Keratinocyte (primary cell): ENCODE measurements around the gene MIEN1. TPM values are rescaled to one million over a fixed set of nuclear protein-coding genes. Genes with fewer than 3 reads are reported as not detected.
A peak's percentile ranks its signal among the peaks of the same experiment; 100 is the strongest.

Source experiments
- DNase-seq: peaks from one replicate; pipeline ENCODE4 v3.0.0-alpha.2; 2011; ENCODE audit warnings: low read depth, missing footprints, low spot score
- FAIRE-seq: peaks from 2 replicates; lab custom pipeline; 2011; peaks lifted over from hg19 to GRCh38; lab: Jason Lieb, UNC
- H2AFZ ChIP-seq: 2 replicates; pipeline ENCODE4 v1.6.0; 2012; ENCODE audit warnings: low read length, control low read depth, inconsistent platforms; ENCODE audit not compliant: control insufficient read depth
- H3K27ac ChIP-seq: 2 replicates; pipeline ENCODE4 v1.5.1; 2011; ENCODE audit warnings: low read length; ENCODE audit not compliant: control insufficient read depth, insufficient read depth
- H3K27me3 ChIP-seq: 3 replicates; pipeline ENCODE4 v1.6.0; 2011; ENCODE audit warnings: low read length; ENCODE audit not compliant: control insufficient read depth, insufficient read depth; ENCODE audit errors: extremely low read depth
- H3K36me3 ChIP-seq, 2 experiments: 2 replicates in 1 of 2; 3 replicates in 1 of 2; pipeline ENCODE4 v1.5.1; 2011; ENCODE audit warnings: low read length in 2 of 2, mild to moderate bottlenecking in 1 of 2; ENCODE audit not compliant: control insufficient read depth in 2 of 2, insufficient read depth in 2 of 2; ENCODE audit errors: extremely low read depth in 1 of 2
- H3K4me1 ChIP-seq: 3 replicates; pipeline ENCODE4 v1.5.1; 2011; ENCODE audit warnings: low read length; ENCODE audit not compliant: control insufficient read depth, insufficient read depth; ENCODE audit errors: extremely low read depth
- H3K4me2 ChIP-seq: 3 replicates; pipeline ENCODE4 v1.6.0; 2011; ENCODE audit warnings: low read depth, low read length; ENCODE audit not compliant: control insufficient read depth, insufficient read depth; ENCODE audit errors: extremely low read depth
- H3K4me3 ChIP-seq, 3 experiments: fragments of 200-600 bp in 1 of 3; sonication (generic) in 1 of 3; 2 replicates in 2 of 3; 3 replicates in 1 of 3; pipeline ENCODE4 v1.5.1; 2011 to 2016; ENCODE audit warnings: low read length in 3 of 3, mild to moderate bottlenecking in 3 of 3, control low read depth in 2 of 3, inconsistent platforms in 1 of 3, low read depth in 1 of 3, mixed read lengths in 1 of 3, mixed run types in 1 of 3, moderate library complexity in 1 of 3; ENCODE audit not compliant: control insufficient read depth in 2 of 3, insufficient read depth in 2 of 3; ENCODE audit errors: extremely low read depth in 1 of 3
- H3K79me2 ChIP-seq: 2 replicates; pipeline ENCODE4 v1.6.0; 2012; ENCODE audit warnings: low read length; ENCODE audit not compliant: control insufficient read depth, insufficient read depth
- H3K9ac ChIP-seq: 3 replicates; pipeline ENCODE4 v1.6.0; 2011; ENCODE audit warnings: low read length; ENCODE audit not compliant: control insufficient read depth, insufficient read depth; ENCODE audit errors: extremely low read depth
- H3K9me1 ChIP-seq: 3 replicates; pipeline ENCODE4 v1.6.0; 2011; ENCODE audit warnings: low read length; ENCODE audit not compliant: control insufficient read depth, insufficient read depth; ENCODE audit errors: extremely low read depth
- H3K9me3 ChIP-seq: 2 replicates; pipeline ENCODE4 v1.5.1; 2012; ENCODE audit warnings: low read depth, low read length; ENCODE audit not compliant: control insufficient read depth
- H4K20me1 ChIP-seq: 3 replicates; pipeline ENCODE4 v1.6.0; 2011; ENCODE audit warnings: low read length; ENCODE audit not compliant: control insufficient read depth, insufficient read depth; ENCODE audit errors: extremely low read depth
- CTCF ChIP-seq, 3 experiments: IDR thresholded peaks in 1 of 3; conservative IDR thresholded peaks in 1 of 3; optimal IDR thresholded peaks in 1 of 3; 2 replicates in 2 of 3; 3 replicates in 1 of 3; pipeline versions ENCODE3 to v1.5.1; 2011; ENCODE audit warnings: low read length in 3 of 3, mild to moderate bottlenecking in 3 of 3, moderate library complexity in 2 of 3, control low read depth in 1 of 3, inconsistent platforms in 1 of 3; ENCODE audit not compliant: insufficient read depth in 2 of 3; ENCODE audit errors: extremely low read depth in 1 of 3
- EZH2 ChIP-seq: IDR thresholded peaks from one replicate; pipeline ENCODE4 v1.6.1; 2012; ENCODE audit warnings: inconsistent platforms, mild to moderate bottlenecking, low read length, moderate library complexity
- dilution Hi-C: fragments of 300-500 bp; cut with MboI; formaldehyde crosslinking; loops from one replicate; pipeline ENCODE4 v1.7.0; 2020; ENCODE audit warnings: low sequenced_read_pairs; ENCODE audit not compliant: extremely low pct_ligation_motif_present
- polyA plus RNA-seq, 5 experiments: library from polyadenylated mRNA; depleted of rRNA in 3 of 5; stranded (reverse) in 3 of 5; stranded (forward) in 1 of 5; unstranded in 1 of 5; fragments of >200 nt; gene quantifications; 1 replicate in 1 of 5; 2 replicates in 3 of 5; 3 replicates in 1 of 5; pipeline versions ENCODE4 v1.2.1 to v1.2.3, GENCODE V29; 2011 to 2012; ENCODE audit warnings: missing spikeins in 2 of 5, low read depth in 1 of 5, low replicate concordance in 1 of 5

The MIEN1 gene
- polyA plus RNA-seq, 1 donor (not counting 4 experiments of a cell fraction or from before 2014, with no cell fraction given): 38.4 TPM

GRCh38 chr17:39729280-39729851 is 966 bp downstream of the MIEN1 start:
- no peak overlapping the region for H2AFZ ChIP-seq
- no peak for FAIRE-seq
- TF ChIP-seq EZH2 (no peak), CTCF (optimal IDR thresholded peaks at IDR 0.05 in 1 of 3, IDR thresholded peaks at IDR 0.05 in 1 of 3, conservative IDR thresholded peaks at IDR 0.05 in 1 of 3; ENCODE audit: extremely low read depth in 1 of 3, insufficient read depth in 2 of 3, low read length in 3 of 3) (no peak)
- peaks cover 4% of the 10 kb centered on the region for H3K79me2 ChIP-seq
- peaks cover 15 to 22% of the 10 kb centered on the region in 2 experiments for H3K36me3 ChIP-seq
- H3K27me3 ChIP-seq: no peaks in the 10 kb centered on the region
- H3K4me1 ChIP-seq: peaks cover 8% of the 10 kb centered on the region
- no peaks in the 10 kb centered on the region for H3K9me3 ChIP-seq
- H3K27ac ChIP-seq: no peak overlapping the region
- no peaks in the 10 kb centered on the region for H4K20me1 ChIP-seq
- dilution Hi-C loops: no loop called here
- no peak for DNase-seq
- peaks cover 2% of the 10 kb centered on the region for H3K9me1 ChIP-seq
- peak overlapping the region; percentile 67 to 88 (median 85) for H3K4me3 ChIP-seq
- peak overlapping the region; percentile 87 for H3K9ac ChIP-seq
- H3K4me2 ChIP-seq: peak overlapping the region; percentile 99

- Histone ChIP-seq H3K36me3 (peaks cover 19 to 25% of the 10 kb centered on the region in 2 experiments), H3K27me3 (no peaks in the 10 kb centered on the region), H3K4me3 (no peak overlapping the region), H3K4me1 (peaks cover 12% of the 10 kb centered on the region), H2AFZ (no peak overlapping the region), H3K27ac (no peak overlapping the region), H4K20me1 (no peaks in the 10 kb centered on the region), H3K79me2 (peaks cover 4% of the 10 kb centered on the region), H3K9ac (no peak overlapping the region), H3K4me2 (no peak overlapping the region), H3K9me1 (peaks cover 2% of the 10 kb centered on the region), H3K9me3 (no peaks in the 10 kb centered on the region)
- DNase-seq (no peak), FAIRE-seq (no peak)
- TF ChIP-seq EZH2 (no peak), CTCF (optimal IDR thresholded peaks at IDR 0.05 in 1 of 3, IDR thresholded peaks at IDR 0.05 in 1 of 3, conservative IDR thresholded peaks at IDR 0.05 in 1 of 3; ENCODE audit: extremely low read depth in 1 of 3, insufficient read depth in 2 of 3, low read length in 3 of 3) (no peak)
- dilution Hi-C loops: no loop called here
Measured at GRCh38 chr17:39727556-39727955, 2.8 kb downstream of the MIEN1 start.
